ENCODE results near the gene SP9. TPM values are rescaled to one million over a fixed set of nuclear protein-coding genes. Genes with fewer than 3 reads are reported as not detected.

SP9 gene
- total and polyA plus RNA-seq, 9 of the 15 experiments (the other 6 are each of a cell fraction or from before 2014, with no cell fraction given), result 0.04 to 0.23 (median 0.11) TPM; not detected in 3

GRCh38 chr2:174334781-174335251 lies at the start of gene SP9 (continued):
- TF ChIP-seq BHLHE40 (IDR thresholded peaks at IDR 0.05; ENCODE audit: low read length) (0 out of 2 replicates have a peak, but pooled peaks have one; percentile 18), ZC3H4 (CRISPR knock-in tag; IDR thresholded peaks at IDR 0.05; ENCODE audit: borderline replicate concordance) (peak; percentile 64; the same call in 1 of the 2 replicates), CHD4 (IDR thresholded peaks at IDR 0.05; ENCODE audit: insufficient read depth, insufficient replicate concordance, low read depth, low read length, poor library complexity, severe bottlenecking) (no peak), RBBP5 (IDR thresholded peaks at IDR 0.05; ENCODE audit: borderline replicate concordance, insufficient read depth, low read length, poor library complexity, severe bottlenecking) (no peak), SNAPC5 (CRISPR knock-in tag; IDR thresholded peaks at IDR 0.05) (no peak), ELK3 (CRISPR knock-in tag; IDR thresholded peaks at IDR 0.05) (no peak), KLF1 (tag; IDR thresholded peaks at IDR 0.05) (no peak), POLR2G (IDR thresholded peaks at IDR 0.05; ENCODE audit: low read depth, low read length) (peak; percentile 64), PBX2 (CRISPR knock-in tag; IDR thresholded peaks at IDR 0.05; ENCODE audit: low read depth) (no peak), PBX2 (tag; conservative IDR thresholded peaks at IDR 0.05; ENCODE audit: low read depth) (no peak), ZNF695 (CRISPR knock-in tag; IDR thresholded peaks at IDR 0.05) (no peak), RNF2 (IDR thresholded peaks at IDR 0.05) (peak; percentile 72), ZNF764 (CRISPR knock-in tag; IDR thresholded peaks at IDR 0.05; ENCODE audit: low read depth) (no peak), PTTG1 (tag; IDR thresholded peaks at IDR 0.05; ENCODE audit: low read depth) (no peak), CCAR2 (IDR thresholded peaks at IDR 0.05; ENCODE audit: low read depth, low read length) (no peak), MCM2 (IDR thresholded peaks at IDR 0.05; ENCODE audit: low read depth) (no peak), MXI1 (IDR thresholded peaks at IDR 0.05; ENCODE audit: low read depth, low read length) (no peak), ZNF586 (CRISPR knock-in tag; conservative IDR thresholded peaks at IDR 0.05) (no peak), ILK (tag; IDR thresholded peaks at IDR 0.05; ENCODE audit: borderline replicate concordance, low read depth) (no peak), ATF7 (IDR thresholded peaks at IDR 0.05) (no peak), ZNF668 (CRISPR knock-in tag; IDR thresholded peaks at IDR 0.05) (no peak), KLF6 (CRISPR knock-in tag; IDR thresholded peaks at IDR 0.05; ENCODE audit: borderline replicate concordance) (no peak), MEIS2 (IDR thresholded peaks at IDR 0.05; ENCODE audit: partially characterized antibody) (no peak), LARP7 (IDR thresholded peaks at IDR 0.05) (no peak), ZBTB5 (IDR thresholded peaks at IDR 0.05) (no peak)
